GM12878 (cell line): ENCODE data around the gene GLT1D1. TPM values are rescaled to one million over a fixed set of nuclear protein-coding genes. Genes with fewer than 3 reads are reported as not detected.

Experiments used
- E2F8 ChIP-seq: fragments of 450-650 bp; IDR thresholded peaks from 2 replicates; pipeline ENCODE4 v1.6.1; 2018; ENCODE audit warnings: mild to moderate bottlenecking, low read depth, moderate library complexity; ENCODE audit not compliant: partially characterized antibody
- JUNB ChIP-seq: IDR thresholded peaks from 2 replicates; pipeline ENCODE4 v1.6.1; 2016; ENCODE audit warnings: antibody characterized with exemption, mild to moderate bottlenecking
- JUND ChIP-seq: IDR thresholded peaks from 2 replicates; pipeline ENCODE4 v1.6.1; 2012; ENCODE audit warnings: low read depth, mild to moderate bottlenecking, low read length, improper control_type of control experiment, moderate library complexity
- RELB ChIP-seq: fragments of 450-650 bp; IDR thresholded peaks from 2 replicates; pipeline ENCODE4 v1.6.1; 2017; ENCODE audit warnings: low read depth, mild to moderate bottlenecking, moderate library complexity
- SREBF2 ChIP-seq: IDR thresholded peaks from 2 replicates; pipeline ENCODE4 v1.6.1; 2012; ENCODE audit warnings: mild to moderate bottlenecking, low read length
- ZNF592 ChIP-seq: fragments of 450-650 bp; IDR thresholded peaks from 2 replicates; pipeline ENCODE4 v1.6.1; 2017; ENCODE audit warnings: mild to moderate bottlenecking, moderate library complexity
- polyA plus RNA-seq, 11 experiments: library from polyadenylated mRNA; depleted of rRNA in 4 of 11; unstranded in 6 of 11; stranded (reverse) in 5 of 11; fragments of >200 nt; fragmentation: Nextera tagmentation in 4 of 11; fragmentation: Illumina TruSeq in 1 of 11; extraction: Ambion mirVana in 4 of 11; extraction: Trizol in 1 of 11; gene quantifications; 1 replicate in 1 of 11; 2 replicates in 10 of 11; pipeline versions ENCODE4 v1.2.1 to v1.2.3, GENCODE V29; 2011 to 2016; ENCODE audit warnings: inconsistent platforms in 2 of 11, missing spikeins in 2 of 11, low read depth in 1 of 11
- total RNA-seq, 4 experiments: library from RNA; depleted of rRNA in 3 of 4; stranded (reverse); fragments of >200 nt in 3 of 4; fragmentation: Illumina TruSeq in 1 of 4; extraction: Trizol in 1 of 4; gene quantifications; 2 replicates each; pipeline versions ENCODE4 v1.2.1 to v1.2.3, GENCODE V29; 2013 to 2021

Gene GLT1D1
- total and polyA plus RNA-seq, 10 of the 15 experiments (the other 5 are each of a cell fraction or from before 2014, with no cell fraction given) = 0.42 to 62.8 (median 3.0) TPM

GRCh38 chr12:128971802-128972201, 118.5 kb downstream of the GLT1D1 start (continued):
- TF ChIP-seq ZNF592 = no peak
- TF ChIP-seq SREBF2 = no peak
- no peak for TF ChIP-seq E2F8
- TF ChIP-seq JUNB = no peak
- no peak for TF ChIP-seq RELB
- no peak for TF ChIP-seq JUND
